GM23338 (cell line): ENCODE measurements around the gene PIP5K1A. TPM values are rescaled to one million over a fixed set of nuclear protein-coding genes. Genes with fewer than 3 reads are reported as not detected.

Source experiments
- ATAC-seq: fragments of 200-7000 bp; cut with Tn5 transposase; 3 replicates; pipeline ENCODE4 v1.9.1; 2020
- DNase-seq: peaks from one replicate; pipeline ENCODE4 v3.0.0-alpha.2; 2015; ENCODE audit warnings: low spot score
- H2AFZ ChIP-seq: fragments of 200-600 bp; sonication (generic); 2 replicates; pipeline ENCODE4 v1.8.0; 2016; ENCODE audit warnings: antibody characterized with exemption, mild to moderate bottlenecking, moderate library complexity
- H3F3A ChIP-seq: fragments of 200-600 bp; sonication (generic); replicated peaks from 2 replicates; pipeline ENCODE4 v1.8.0; 2017; ENCODE audit warnings: antibody characterized with exemption, mixed run types, low read depth
- H3K27ac ChIP-seq: fragments of 200-600 bp; sonication (generic); 2 replicates; pipeline ENCODE4 v1.6.1; 2016; ENCODE audit warnings: low read depth
- H3K27me3 ChIP-seq: fragments of 200-600 bp; sonication (generic); 2 replicates; pipeline ENCODE4 v1.8.0; 2016; ENCODE audit warnings: mild to moderate bottlenecking, mixed run types, moderate library complexity; ENCODE audit not compliant: insufficient read depth
- H3K36me3 ChIP-seq: fragments of 200-600 bp; sonication (generic); 2 replicates; pipeline ENCODE4 v1.8.0; 2016; ENCODE audit warnings: mild to moderate bottlenecking; ENCODE audit not compliant: insufficient read depth
- H3K4me1 ChIP-seq: fragments of 200-600 bp; sonication (generic); 2 replicates; pipeline ENCODE4 v1.8.0; 2016; ENCODE audit warnings: mild to moderate bottlenecking, moderate library complexity; ENCODE audit not compliant: insufficient read depth
- H3K4me2 ChIP-seq: fragments of 200-600 bp; sonication (generic); 2 replicates; pipeline ENCODE4 v1.7.1; 2017; ENCODE audit warnings: mixed run types
- H3K4me3 ChIP-seq: fragments of 200-600 bp; sonication (generic); 2 replicates; pipeline ENCODE4 v1.6.1; 2016; ENCODE audit warnings: mixed run types
- H3K79me2 ChIP-seq: fragments of 200-600 bp; sonication (generic); replicated peaks from 2 replicates; pipeline ENCODE4 v1.8.0; 2017; ENCODE audit warnings: mild to moderate bottlenecking; ENCODE audit not compliant: insufficient read depth
- H3K9me2 ChIP-seq: fragments of 200-600 bp; sonication (generic); 2 replicates; pipeline ENCODE4 v1.8.0; 2017; ENCODE audit not compliant: insufficient read depth
- H4K20me1 ChIP-seq: fragments of 200-600 bp; sonication (generic); replicated peaks from 2 replicates; pipeline ENCODE4 v1.8.0; 2017; ENCODE audit warnings: mild to moderate bottlenecking; ENCODE audit not compliant: insufficient read depth
- H3K27ac Mint-ChIP-seq: 2 replicates; pipeline ENCODE4 v1.8.0; 2020; ENCODE audit warnings: inconsistent platforms, mild to moderate bottlenecking, moderate library complexity, mixed read lengths
- H3K27me3 Mint-ChIP-seq: 3 replicates; pipeline ENCODE4 v1.8.0; 2022; ENCODE audit warnings: low read depth, mild to moderate bottlenecking, moderate library complexity, mixed read lengths, inconsistent platforms; ENCODE audit not compliant: insufficient read depth, poor library complexity
- H3K36me3 Mint-ChIP-seq: 3 replicates; pipeline ENCODE4 v1.8.0; 2021; ENCODE audit warnings: low read depth, mild to moderate bottlenecking, inconsistent platforms, moderate library complexity, mixed read lengths
- H3K4me1 Mint-ChIP-seq: 3 replicates; pipeline ENCODE4 v1.8.0; 2020; ENCODE audit warnings: mild to moderate bottlenecking, inconsistent platforms, mixed read lengths
- H3K4me3 Mint-ChIP-seq: 3 replicates; pipeline ENCODE4 v1.8.0; 2021; ENCODE audit warnings: moderate library complexity, mild to moderate bottlenecking, inconsistent platforms, mixed read lengths
- H3K9me3 Mint-ChIP-seq: 3 replicates; pipeline ENCODE4 v1.8.0; 2020; ENCODE audit warnings: moderate library complexity, mild to moderate bottlenecking, inconsistent platforms, mixed read lengths
- EZH2 ChIP-seq: fragments of 200-600 bp; sonication (generic); IDR thresholded peaks from one replicate; pipeline ENCODE4 v1.8.0; 2017; ENCODE audit warnings: antibody characterized with exemption, mild to moderate bottlenecking, low read depth; ENCODE audit not compliant: unreplicated experiment
- REST ChIP-seq: IDR thresholded peaks from one replicate; pipeline ENCODE4 v1.6.1; 2018; ENCODE audit warnings: antibody characterized with exemption; ENCODE audit not compliant: unreplicated experiment
- ZNF114 ChIP-seq: fragments of 250-450 bp; sonication (Bioruptor Pico); IDR thresholded peaks from 2 replicates; pipeline ENCODE4 v1.5.0; 2020; ENCODE audit warnings: mild to moderate bottlenecking, moderate library complexity
- polyA plus RNA-seq: library from polyadenylated mRNA; unstranded; fragments of >200 nt; fragmentation: Nextera tagmentation; extraction: Ambion mirVana; gene quantifications from 2 replicates; pipeline ENCODE4 v1.2.1, GENCODE V29; 2016
- total RNA-seq: library from RNA; depleted of rRNA; stranded (reverse); fragments of >200 nt; shearing (Covaris generic); gene quantifications from 2 replicates; pipeline ENCODE4 v1.2.3, GENCODE V29; 2014
- TF ChIP-seq, protein P1 (sequence below): fragments of 250-450 bp; sonication (Bioruptor Pico); IDR thresholded peaks from 2 replicates; pipeline ENCODE4 v1.5.0; 2020; ENCODE audit warnings: mild to moderate bottlenecking, moderate library complexity

Gene PIP5K1A
- total and polyA plus RNA-seq, 2 experiments from 2014 or later: 23.2 to 63.3 TPM

- TF ChIP-seq, protein P1, sequence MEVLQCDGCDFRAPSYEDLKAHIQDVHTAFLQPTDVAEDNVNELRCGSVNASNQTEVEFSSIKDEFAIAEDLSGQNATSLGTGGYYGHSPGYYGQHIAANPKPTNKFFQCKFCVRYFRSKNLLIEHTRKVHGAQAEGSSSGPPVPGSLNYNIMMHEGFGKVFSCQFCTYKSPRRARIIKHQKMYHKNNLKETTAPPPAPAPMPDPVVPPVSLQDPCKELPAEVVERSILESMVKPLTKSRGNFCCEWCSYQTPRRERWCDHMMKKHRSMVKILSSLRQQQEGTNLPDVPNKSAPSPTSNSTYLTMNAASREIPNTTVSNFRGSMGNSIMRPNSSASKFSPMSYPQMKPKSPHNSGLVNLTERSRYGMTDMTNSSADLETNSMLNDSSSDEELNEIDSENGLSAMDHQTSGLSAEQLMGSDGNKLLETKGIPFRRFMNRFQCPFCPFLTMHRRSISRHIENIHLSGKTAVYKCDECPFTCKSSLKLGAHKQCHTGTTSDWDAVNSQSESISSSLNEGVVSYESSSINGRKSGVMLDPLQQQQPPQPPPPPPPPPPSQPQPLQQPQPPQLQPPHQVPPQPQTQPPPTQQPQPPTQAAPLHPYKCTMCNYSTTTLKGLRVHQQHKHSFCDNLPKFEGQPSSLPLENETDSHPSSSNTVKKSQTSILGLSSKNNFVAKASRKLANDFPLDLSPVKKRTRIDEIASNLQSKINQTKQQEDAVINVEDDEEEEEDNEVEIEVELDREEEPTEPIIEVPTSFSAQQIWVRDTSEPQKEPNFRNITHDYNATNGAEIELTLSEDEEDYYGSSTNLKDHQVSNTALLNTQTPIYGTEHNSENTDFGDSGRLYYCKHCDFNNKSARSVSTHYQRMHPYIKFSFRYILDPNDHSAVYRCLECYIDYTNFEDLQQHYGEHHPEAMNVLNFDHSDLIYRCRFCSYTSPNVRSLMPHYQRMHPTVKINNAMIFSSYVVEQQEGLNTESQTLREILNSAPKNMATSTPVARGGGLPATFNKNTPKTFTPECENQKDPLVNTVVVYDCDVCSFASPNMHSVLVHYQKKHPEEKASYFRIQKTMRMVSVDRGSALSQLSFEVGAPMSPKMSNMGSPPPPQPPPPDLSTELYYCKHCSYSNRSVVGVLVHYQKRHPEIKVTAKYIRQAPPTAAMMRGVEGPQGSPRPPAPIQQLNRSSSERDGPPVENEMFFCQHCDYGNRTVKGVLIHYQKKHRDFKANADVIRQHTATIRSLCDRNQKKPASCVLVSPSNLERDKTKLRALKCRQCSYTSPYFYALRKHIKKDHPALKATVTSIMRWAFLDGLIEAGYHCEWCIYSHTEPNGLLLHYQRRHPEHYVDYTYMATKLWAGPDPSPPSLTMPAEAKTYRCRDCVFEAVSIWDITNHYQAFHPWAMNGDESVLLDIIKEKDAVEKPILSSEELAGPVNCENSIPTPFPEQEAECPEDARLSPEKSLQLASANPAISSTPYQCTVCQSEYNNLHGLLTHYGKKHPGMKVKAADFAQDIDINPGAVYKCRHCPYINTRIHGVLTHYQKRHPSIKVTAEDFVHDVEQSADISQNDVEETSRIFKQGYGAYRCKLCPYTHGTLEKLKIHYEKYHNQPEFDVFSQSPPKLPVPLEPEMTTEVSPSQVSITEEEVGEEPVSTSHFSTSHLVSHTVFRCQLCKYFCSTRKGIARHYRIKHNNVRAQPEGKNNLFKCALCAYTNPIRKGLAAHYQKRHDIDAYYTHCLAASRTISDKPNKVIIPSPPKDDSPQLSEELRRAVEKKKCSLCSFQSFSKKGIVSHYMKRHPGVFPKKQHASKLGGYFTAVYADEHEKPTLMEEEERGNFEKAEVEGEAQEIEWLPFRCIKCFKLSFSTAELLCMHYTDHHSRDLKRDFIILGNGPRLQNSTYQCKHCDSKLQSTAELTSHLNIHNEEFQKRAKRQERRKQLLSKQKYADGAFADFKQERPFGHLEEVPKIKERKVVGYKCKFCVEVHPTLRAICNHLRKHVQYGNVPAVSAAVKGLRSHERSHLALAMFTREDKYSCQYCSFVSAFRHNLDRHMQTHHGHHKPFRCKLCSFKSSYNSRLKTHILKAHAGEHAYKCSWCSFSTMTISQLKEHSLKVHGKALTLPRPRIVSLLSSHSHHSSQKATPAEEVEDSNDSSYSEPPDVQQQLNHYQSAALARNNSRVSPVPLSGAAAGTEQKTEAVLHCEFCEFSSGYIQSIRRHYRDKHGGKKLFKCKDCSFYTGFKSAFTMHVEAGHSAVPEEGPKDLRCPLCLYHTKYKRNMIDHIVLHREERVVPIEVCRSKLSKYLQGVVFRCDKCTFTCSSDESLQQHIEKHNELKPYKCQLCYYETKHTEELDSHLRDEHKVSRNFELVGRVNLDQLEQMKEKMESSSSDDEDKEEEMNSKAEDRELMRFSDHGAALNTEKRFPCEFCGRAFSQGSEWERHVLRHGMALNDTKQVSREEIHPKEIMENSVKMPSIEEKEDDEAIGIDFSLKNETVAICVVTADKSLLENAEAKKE (CRISPR knock-in tag): no peak
Measured at GRCh38 chr1:151284013-151284577, 85.7 kb downstream of the PIP5K1A start (continued).

- Histone ChIP-seq H2AFZ (no peak overlapping the region), H3K4me2 (no peak overlapping the region), H3K27me3 (no peaks in the 10 kb centered on the region), H3K36me3 (peaks cover 13% of the 10 kb centered on the region; the same call in 1 of the 2 replicates), H3K9me2 (no peaks in the 10 kb centered on the region), H3K4me1 (peaks cover 17% of the 10 kb centered on the region; the same call in 1 of the 2 replicates), H3K4me3 (no peak overlapping the region), H3K79me2 (peaks cover 34% of the 10 kb centered on the region), H4K20me1 (peaks cover 12% of the 10 kb centered on the region; the same call in 1 of the 2 replicates), H3K27ac (no peak overlapping the region), H3F3A (0 out of 2 replicates have a peak, but pooled peaks cover 9% of the 10 kb centered on the region)
- TF ChIP-seq REST (no peak), ZNF114 (CRISPR knock-in tag) (no peak), EZH2 (no peak)
- H3K36me3 Mint-ChIP-seq: peaks cover 68% of the 10 kb centered on the region
- no peaks in the 10 kb centered on the region for H3K9me3 Mint-ChIP-seq
- ATAC-seq (no peak), DNase-seq (no peak)
- no peak overlapping the region for H3K4me3 Mint-ChIP-seq
- peaks cover 23% of the 10 kb centered on the region for H3K27me3 Mint-ChIP-seq
- H3K27ac Mint-ChIP-seq: no peak overlapping the region
- H3K4me1 Mint-ChIP-seq: peaks cover 33% of the 10 kb centered on the region
Measured at GRCh38 chr1:151286619-151287340, 88.4 kb downstream of the PIP5K1A start.
